Sigmoid colon (tissue), 3 donors: ENCODE results near the gene SORBS1.

Source experiments
- CTCF ChIP-seq, 4 experiments: fragments of 450-650 bp in 3 of 4; fragments of 200-600 bp in 1 of 4; IDR thresholded peaks; one replicate each; pipeline ENCODE4 v1.5.1; 2016 to 2019; ENCODE audit warnings: antibody characterized with exemption in 4 of 4, mild to moderate bottlenecking in 3 of 4, moderate library complexity in 2 of 4
- POLR2A ChIP-seq, 2 donors: fragments of 450-650 bp; IDR thresholded peaks; one replicate each; pipeline ENCODE4 v1.6.1; 2016; ENCODE audit warnings: antibody characterized with exemption in 2 of 2, mild to moderate bottlenecking in 2 of 2, moderate library complexity in 2 of 2

DNA sequence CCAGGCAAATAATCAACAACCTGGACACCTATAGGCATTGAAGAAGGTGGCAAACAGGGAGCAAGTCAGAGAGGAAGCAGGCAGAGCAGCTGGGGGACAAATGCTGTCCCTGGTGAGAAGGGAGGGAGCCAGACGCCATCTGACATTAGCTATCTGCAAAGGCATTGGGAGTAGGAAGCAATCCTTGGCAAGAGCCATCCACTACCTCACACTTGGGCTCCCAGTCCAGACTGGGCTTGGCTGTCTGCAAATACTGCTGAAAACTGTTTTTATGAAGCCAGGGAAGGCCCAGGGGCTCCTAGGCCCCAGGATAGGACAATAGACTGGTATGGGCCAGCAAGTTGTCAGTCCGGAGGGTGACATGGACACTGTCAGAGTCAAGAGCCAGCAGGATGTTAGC, 132.5 kb downstream of the SORBS1 start:
- TF ChIP-seq CTCF (IDR thresholded peaks at IDR 0.05) (no peak), POLR2A (IDR thresholded peaks at IDR 0.05) (no peak)
